Measurements from ENCODE around the gene ENOSF1.

DNA sequence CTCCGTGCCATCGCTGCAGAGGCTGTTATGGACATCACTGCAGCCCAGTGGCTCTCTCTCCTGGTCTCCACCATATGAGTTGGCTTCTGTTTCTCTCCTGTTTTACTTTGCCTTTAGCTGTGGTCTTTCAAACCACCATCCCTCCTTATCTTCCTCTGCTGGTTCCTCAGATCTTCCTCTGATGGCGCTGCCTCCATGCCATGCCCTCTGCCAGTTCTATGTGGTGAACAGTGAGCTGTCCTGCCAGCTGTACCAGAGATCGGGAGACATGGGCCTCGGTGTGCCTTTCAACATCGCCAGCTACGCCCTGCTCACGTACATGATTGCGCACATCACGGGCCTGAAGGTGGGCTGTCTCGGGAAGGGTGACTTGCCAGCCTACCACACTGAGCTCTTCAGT, 41.9 kb downstream of the ENOSF1 start:
- TF ChIP-seq EZH2 (IDR thresholded peaks at IDR 0.05; ENCODE audit: borderline replicate concordance, low read depth, low read length, severe bottlenecking) (no peak), CTCF (IDR thresholded peaks at IDR 0.05; ENCODE audit: borderline replicate concordance, extremely low read depth, low read length, poor library complexity, severe bottlenecking) (no peak)
